DND-41 (cell line): ENCODE measurements around the gene GABBR2.

Experiments used
- ATAC-seq: fragments of 200-7000 bp; cut with Tn5 transposase; 3 replicates; pipeline ENCODE4 v1.9.1; 2021; ENCODE audit warnings: low read depth; ENCODE audit not compliant: insufficient read depth
- DNase-seq: peaks from one replicate; pipeline ENCODE4 v3.0.0-alpha.2; 2020
- H2AFZ ChIP-seq: 2 replicates; pipeline ENCODE4 v1.6.0; 2012; ENCODE audit warnings: low read depth, low read length
- H3K27ac ChIP-seq: 2 replicates; pipeline ENCODE4 v1.5.1; 2012; ENCODE audit warnings: low read length, inconsistent platforms
- H3K27me3 ChIP-seq: fragments of 200-600 bp; sonication (generic); 2 replicates; pipeline ENCODE4 v1.6.0; 2012; ENCODE audit warnings: low read length, mild to moderate bottlenecking, inconsistent platforms; ENCODE audit not compliant: insufficient read depth, poor library complexity
- H3K36me3 ChIP-seq: 2 replicates; pipeline ENCODE4 v1.5.1; 2012; ENCODE audit warnings: low read length, inconsistent platforms; ENCODE audit not compliant: insufficient read depth
- H3K4me1 ChIP-seq: 2 replicates; pipeline ENCODE4 v1.5.1; 2012; ENCODE audit warnings: mild to moderate bottlenecking, low read length; ENCODE audit not compliant: insufficient read depth
- H3K4me2 ChIP-seq: 2 replicates; pipeline ENCODE4 v1.6.0; 2012; ENCODE audit warnings: mild to moderate bottlenecking, moderate library complexity, low read length, inconsistent platforms; ENCODE audit not compliant: insufficient read depth
- H3K4me3 ChIP-seq, 2 experiments: fragments of 200-600 bp in 1 of 2; shearing (Covaris generic) in 1 of 2; 2 replicates each; pipeline ENCODE4 v1.5.1; 2012 to 2016; ENCODE audit warnings: inconsistent platforms in 2 of 2, low read length in 2 of 2, mild to moderate bottlenecking in 2 of 2, low read depth in 1 of 2, moderate library complexity in 1 of 2
- H3K79me2 ChIP-seq: 2 replicates; pipeline ENCODE4 v1.6.0; 2012; ENCODE audit warnings: low read length, inconsistent platforms; ENCODE audit not compliant: insufficient read depth
- H3K9ac ChIP-seq: 2 replicates; pipeline ENCODE4 v1.6.0; 2012; ENCODE audit warnings: low read depth, mild to moderate bottlenecking, inconsistent platforms, low read length, moderate library complexity
- H3K9me3 ChIP-seq: 2 replicates; pipeline ENCODE4 v1.5.1; 2012; ENCODE audit warnings: low read length, moderate library complexity, mild to moderate bottlenecking, inconsistent platforms; ENCODE audit not compliant: insufficient read depth, severe bottlenecking
- H4K20me1 ChIP-seq: 2 replicates; pipeline ENCODE4 v1.6.0; 2012; ENCODE audit warnings: low read length; ENCODE audit not compliant: insufficient read depth
- EZH2 ChIP-seq: IDR thresholded peaks from 3 replicates; pipeline ENCODE4 v1.6.1; 2012; ENCODE audit warnings: borderline replicate concordance, low read depth, mild to moderate bottlenecking, moderate library complexity, low read length, inconsistent platforms; ENCODE audit not compliant: severe bottlenecking
- TF ChIP-seq, protein P1 (sequence below): IDR thresholded peaks from 2 replicates; pipeline ENCODE4 v1.5.1; 2012; ENCODE audit warnings: borderline replicate concordance, low read length, moderate library complexity, mild to moderate bottlenecking; ENCODE audit not compliant: poor library complexity, severe bottlenecking; ENCODE audit errors: extremely low read depth

GABBR2 gene

DNA sequence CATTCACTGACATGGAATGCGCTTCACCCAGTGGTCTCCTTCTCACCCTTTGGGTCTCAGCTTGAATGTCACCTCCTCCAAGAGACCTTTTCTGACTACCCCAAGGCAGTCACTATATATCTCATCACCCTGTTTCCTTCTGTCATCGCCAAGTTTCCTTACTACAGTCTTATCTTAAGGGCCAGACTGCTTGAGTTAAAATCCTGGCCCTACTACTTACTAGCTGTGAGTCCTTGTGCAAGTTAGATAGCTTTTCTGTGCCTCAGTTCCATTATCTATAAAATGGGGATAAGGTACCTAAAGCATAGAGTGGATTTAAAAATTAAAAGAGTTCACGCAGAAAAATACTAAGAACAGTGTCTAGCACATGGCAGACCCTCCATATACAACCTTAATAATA lies 132.4 kb downstream of the GABBR2 start:
- DNase-seq (no peak), ATAC-seq (no peak)
- H3K9ac ChIP-seq, result no peak overlapping the region
- H3K4me1 ChIP-seq, result peaks cover 9% of the 10 kb centered on the region
- H4K20me1 ChIP-seq, result no peaks in the 10 kb centered on the region; the same call in 1 of the 2 replicates
- H3K79me2 ChIP-seq, result no peaks in the 10 kb centered on the region
- no peak overlapping the region for H3K4me2 ChIP-seq
- no peaks in the 10 kb centered on the region for H3K36me3 ChIP-seq
- TF ChIP-seq, protein P1, sequence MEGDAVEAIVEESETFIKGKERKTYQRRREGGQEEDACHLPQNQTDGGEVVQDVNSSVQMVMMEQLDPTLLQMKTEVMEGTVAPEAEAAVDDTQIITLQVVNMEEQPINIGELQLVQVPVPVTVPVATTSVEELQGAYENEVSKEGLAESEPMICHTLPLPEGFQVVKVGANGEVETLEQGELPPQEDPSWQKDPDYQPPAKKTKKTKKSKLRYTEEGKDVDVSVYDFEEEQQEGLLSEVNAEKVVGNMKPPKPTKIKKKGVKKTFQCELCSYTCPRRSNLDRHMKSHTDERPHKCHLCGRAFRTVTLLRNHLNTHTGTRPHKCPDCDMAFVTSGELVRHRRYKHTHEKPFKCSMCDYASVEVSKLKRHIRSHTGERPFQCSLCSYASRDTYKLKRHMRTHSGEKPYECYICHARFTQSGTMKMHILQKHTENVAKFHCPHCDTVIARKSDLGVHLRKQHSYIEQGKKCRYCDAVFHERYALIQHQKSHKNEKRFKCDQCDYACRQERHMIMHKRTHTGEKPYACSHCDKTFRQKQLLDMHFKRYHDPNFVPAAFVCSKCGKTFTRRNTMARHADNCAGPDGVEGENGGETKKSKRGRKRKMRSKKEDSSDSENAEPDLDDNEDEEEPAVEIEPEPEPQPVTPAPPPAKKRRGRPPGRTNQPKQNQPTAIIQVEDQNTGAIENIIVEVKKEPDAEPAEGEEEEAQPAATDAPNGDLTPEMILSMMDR, result no peak
- TF ChIP-seq EZH2, result no peak
- peaks cover 3% of the 10 kb centered on the region for H3K27me3 ChIP-seq
- no peaks in the 10 kb centered on the region for H3K9me3 ChIP-seq
- no peak overlapping the region for H3K27ac ChIP-seq
- no peak overlapping the region for H2AFZ ChIP-seq
- H3K4me3 ChIP-seq, result no peak overlapping the region

DNA sequence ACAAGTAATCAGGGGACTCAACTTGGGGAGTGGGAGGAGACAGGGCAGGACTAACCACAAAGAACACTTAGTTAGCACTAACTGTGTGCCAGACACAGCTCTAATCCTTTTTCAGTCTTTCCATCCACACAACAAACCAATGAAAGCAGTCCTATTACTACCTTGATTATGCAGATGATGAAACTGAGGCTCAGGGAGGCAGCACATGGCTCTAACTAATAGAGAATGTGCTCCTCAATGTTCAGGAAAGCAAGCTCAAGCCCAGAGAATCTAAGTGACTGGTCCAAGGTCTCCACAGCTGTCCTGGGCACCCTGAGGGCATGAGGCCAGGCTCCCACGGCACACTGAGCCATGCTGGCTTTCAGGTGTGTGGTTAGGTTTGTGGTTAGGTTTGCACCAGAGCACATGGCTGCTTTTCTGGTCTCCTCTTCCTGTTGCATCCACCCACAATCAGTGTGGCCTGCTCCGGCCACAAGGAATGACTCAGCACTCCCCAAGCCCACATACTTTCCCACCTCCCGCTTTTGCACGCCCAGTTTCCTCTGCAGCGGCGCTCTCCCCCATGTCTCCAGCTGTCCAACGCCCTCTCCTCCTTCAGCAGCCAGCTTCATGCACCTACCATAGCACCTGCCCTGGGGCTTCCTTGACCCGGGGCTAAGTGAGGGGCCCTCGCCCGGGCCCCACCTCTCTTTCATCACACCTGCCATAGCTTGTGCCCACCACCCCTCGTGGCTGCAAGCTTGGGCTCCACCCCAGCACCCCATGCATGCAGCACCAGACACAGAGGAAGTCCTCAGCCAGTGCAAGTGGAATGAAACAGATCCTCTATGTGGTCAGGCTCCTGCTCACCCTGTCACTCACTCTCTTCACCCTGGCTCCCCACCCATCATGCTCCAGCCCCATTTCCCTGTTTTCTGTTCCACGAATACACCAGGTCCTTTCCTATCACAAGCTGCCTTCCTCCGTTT lies 133.1 kb downstream of the GABBR2 start:
- H3K79me2 ChIP-seq, result no peaks in the 10 kb centered on the region
- no peaks in the 10 kb centered on the region for H3K9me3 ChIP-seq
- H3K27me3 ChIP-seq, result peaks cover 7% of the 10 kb centered on the region
- no peak overlapping the region for H3K27ac ChIP-seq
- H3K4me1 ChIP-seq, result peaks cover 9% of the 10 kb centered on the region
- no peak overlapping the region for H3K4me2 ChIP-seq
- H3K36me3 ChIP-seq, result no peaks in the 10 kb centered on the region
- no peaks in the 10 kb centered on the region; the same call in 1 of the 2 replicates for H4K20me1 ChIP-seq
- H3K4me3 ChIP-seq, result no peak overlapping the region
- no peak for TF ChIP-seq EZH2
- TF ChIP-seq, protein P1, result no peak
- H2AFZ ChIP-seq, result no peak overlapping the region
- peak; percentile 76 for ATAC-seq
- DNase-seq, result peak; percentile 34
- H3K9ac ChIP-seq, result no peak overlapping the region

DNA sequence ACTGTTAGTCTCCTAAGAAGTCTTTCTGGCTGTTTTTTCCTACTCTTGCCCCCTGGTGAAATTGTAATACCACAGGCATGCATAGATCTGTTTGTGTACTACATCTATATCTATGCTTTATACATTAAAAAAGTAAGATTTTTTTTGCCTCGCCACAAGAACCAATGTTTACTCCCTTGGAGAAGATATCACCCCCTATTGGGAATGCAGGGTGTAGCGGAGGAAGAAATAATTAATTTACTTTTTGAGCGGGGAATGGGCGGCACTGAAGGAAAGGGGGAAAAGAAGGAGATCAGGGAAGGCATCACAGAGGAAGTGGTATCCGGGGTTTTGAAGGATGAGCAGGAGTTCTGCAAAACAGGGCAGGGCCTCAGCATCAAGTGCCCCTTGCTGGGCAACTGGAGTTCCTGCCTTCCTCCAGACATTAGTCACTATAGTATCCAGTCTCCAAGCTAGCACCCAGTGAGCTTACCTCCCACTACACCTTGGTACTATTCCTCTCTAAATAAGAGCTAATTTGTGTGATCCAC lies 134.9 kb downstream of the GABBR2 start:
- Histone ChIP-seq H3K27me3 (peaks cover 15% of the 10 kb centered on the region), H4K20me1 (no peaks in the 10 kb centered on the region; the same call in 1 of the 2 replicates), H3K4me2 (no peak overlapping the region)

More for the DNA sequence above, 134.9 kb downstream of the GABBR2 start:
- H3K79me2 ChIP-seq, result no peaks in the 10 kb centered on the region
- H3K36me3 ChIP-seq, result no peaks in the 10 kb centered on the region
- TF ChIP-seq, protein P1, result peak; percentile 20
- no peak for TF ChIP-seq EZH2
- ATAC-seq, result no peak
- H2AFZ ChIP-seq, result no peak overlapping the region
- no peak overlapping the region for H3K9ac ChIP-seq
- no peaks in the 10 kb centered on the region for H3K9me3 ChIP-seq
- peaks cover 9% of the 10 kb centered on the region for H3K4me1 ChIP-seq
- no peak overlapping the region for H3K27ac ChIP-seq
- H3K4me3 ChIP-seq, result no peak overlapping the region
- DNase-seq, result no peak
